Measurements from ENCODE around the gene MTHFD1L. TPM values are rescaled to one million over a fixed set of nuclear protein-coding genes. Genes with fewer than 3 reads are reported as not detected.

MTHFD1L gene
- total and polyA plus RNA-seq, 2 of the 8 experiments (the other 6 are each of a cell fraction or from before 2014, with no cell fraction given) = 29.2 to 105 TPM

- no peak for TF ChIP-seq BCL11A (IDR thresholded peaks at IDR 0.05; ENCODE audit: low read depth in 2 of 2, low read length in 2 of 2)
- TF ChIP-seq ZNF274 (IDR thresholded peaks at IDR 0.05; ENCODE audit: borderline replicate concordance, extremely low read depth, low read length) = no peak
- no peak for TF ChIP-seq GTF2F1 (IDR thresholded peaks at IDR 0.05; ENCODE audit: borderline replicate concordance, low read depth, low read length)
- TF ChIP-seq CTCF (IDR thresholded peaks at IDR 0.05; ENCODE audit: control extremely low read depth in 1 of 3, insufficient read depth in 1 of 3, low read depth in 1 of 3, low read length in 3 of 3) = no peak
- TF ChIP-seq KDM5A (IDR thresholded peaks at IDR 0.05; ENCODE audit: low read length) = no peak
Measured at GRCh38 chr6:151142676-151143075, 277.2 kb downstream of the MTHFD1L start (continued).

Measured in H1 (cell line).